ENCODE measurements around the gene LAP3.

The LAP3 gene

DNA sequence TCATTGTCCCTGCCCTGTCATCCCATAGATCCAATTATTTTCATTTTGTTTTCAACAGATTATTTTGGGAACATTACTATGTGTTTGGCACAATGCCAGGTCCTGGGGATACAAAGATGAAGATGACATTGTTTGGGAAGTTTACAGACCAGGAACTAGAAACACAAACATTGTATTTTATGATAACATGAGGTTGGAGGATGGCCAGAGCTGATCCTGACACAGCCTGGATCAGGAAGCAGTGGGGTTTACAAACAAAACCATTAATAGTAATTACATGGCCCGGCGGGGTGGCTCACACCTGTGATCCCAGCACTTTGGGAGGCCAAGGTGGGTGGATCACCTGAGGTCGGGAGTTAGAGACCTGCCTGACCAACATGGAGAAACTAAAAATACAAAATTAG is 32.2 kb upstream of the LAP3 start:
- TF ChIP-seq, protein P1, sequence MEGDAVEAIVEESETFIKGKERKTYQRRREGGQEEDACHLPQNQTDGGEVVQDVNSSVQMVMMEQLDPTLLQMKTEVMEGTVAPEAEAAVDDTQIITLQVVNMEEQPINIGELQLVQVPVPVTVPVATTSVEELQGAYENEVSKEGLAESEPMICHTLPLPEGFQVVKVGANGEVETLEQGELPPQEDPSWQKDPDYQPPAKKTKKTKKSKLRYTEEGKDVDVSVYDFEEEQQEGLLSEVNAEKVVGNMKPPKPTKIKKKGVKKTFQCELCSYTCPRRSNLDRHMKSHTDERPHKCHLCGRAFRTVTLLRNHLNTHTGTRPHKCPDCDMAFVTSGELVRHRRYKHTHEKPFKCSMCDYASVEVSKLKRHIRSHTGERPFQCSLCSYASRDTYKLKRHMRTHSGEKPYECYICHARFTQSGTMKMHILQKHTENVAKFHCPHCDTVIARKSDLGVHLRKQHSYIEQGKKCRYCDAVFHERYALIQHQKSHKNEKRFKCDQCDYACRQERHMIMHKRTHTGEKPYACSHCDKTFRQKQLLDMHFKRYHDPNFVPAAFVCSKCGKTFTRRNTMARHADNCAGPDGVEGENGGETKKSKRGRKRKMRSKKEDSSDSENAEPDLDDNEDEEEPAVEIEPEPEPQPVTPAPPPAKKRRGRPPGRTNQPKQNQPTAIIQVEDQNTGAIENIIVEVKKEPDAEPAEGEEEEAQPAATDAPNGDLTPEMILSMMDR (IDR thresholded peaks at IDR 0.05) = no peak

DNA sequence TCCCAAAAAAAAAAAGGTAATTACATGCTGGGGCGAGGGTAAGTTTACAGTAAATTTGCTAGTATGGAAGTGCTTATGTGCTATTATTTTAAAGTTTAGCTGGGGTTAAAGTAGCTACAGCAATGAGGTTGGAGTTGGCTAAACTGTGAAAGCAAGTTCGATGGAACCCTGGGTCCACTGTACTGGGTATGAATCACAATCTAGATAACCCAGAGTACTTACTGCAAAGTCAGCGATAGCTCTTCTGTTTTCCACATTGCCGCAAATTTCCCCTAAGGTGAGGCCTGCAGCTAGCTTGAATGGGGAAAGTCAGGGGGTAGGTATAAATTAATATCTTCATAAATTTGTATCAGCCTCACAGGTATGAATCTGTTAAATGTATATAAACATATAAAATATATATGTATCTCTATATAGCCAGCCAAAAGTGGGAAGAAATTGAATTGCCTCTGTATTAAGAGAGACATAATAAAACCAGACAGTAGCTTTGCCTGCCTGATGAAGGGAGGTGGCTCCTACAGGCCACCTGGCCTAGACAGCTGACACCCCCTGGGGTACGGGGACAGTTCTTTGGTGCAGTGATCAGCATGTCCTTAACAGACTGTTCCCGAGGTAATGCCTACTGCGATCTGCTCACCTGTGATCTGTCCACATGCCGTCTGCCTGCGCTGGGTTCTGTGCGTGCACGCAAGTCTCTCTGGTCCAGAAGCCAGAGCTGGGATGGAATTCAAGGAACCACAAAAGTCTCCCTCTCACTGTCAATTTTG is 31.4 kb upstream of the LAP3 start:
- TF ChIP-seq, protein P1 (IDR thresholded peaks at IDR 0.05) = no peak

DNA sequence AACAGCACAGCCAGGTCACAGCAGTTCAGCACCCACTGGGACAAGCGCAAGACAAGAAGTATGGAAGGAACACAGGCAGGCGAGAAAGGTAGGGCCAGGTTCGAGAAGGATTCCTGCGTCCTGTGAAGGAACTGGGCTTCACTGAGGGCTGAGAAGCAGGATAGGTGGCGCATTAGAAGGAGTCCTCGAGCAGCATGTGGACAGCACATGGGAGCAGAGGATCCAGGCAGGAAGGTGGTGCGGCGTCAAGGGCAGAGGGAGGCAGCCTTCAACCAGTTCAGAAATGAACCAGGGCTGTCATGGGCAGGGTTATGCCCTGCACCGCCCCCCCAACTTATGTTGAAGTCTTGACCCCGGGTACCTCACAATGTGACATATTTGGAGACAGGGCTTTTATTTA is 30.8 kb upstream of the LAP3 start:
- TF ChIP-seq, protein P1 (IDR thresholded peaks at IDR 0.05) = no peak

DNA sequence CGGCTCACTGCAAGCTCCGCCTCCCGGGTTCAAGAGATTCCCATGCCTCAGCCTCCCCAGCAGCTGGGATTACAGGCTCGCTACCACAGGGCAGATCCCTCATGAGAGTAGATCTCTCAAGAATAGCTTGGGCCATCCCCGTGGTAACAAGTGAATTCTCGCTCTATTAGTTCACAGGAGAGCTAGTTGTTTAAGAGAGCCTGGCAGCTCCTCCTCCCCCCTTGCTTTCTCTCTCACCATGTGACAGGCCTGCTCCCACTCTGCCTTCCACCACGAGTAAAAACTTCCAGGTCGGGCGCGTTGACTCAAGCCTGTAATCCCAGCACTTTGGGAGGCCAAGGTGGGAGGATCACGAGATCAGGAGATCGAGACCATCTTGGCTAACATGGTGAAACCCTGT is 30.3 kb upstream of the LAP3 start:
- TF ChIP-seq, protein P1 (IDR thresholded peaks at IDR 0.05) = no peak

DNA sequence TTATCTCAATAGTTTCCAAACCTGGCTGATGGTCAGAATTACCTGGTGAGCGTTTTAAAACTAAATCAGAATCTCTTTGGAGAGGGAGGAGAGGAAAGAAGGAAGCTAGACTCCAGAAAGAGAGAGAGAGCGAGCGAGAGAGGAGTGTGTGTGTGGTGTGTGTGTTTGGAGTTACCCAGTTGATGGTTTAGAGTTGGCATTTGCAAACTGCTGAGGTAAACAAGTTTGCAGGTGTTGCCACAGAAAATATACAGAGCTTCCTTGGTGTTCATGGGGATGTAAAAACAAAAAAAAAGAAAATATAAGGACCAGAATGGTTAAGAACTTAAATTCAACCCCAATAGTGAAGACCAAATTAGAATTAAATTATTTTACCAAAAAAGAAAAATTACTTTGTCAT is 26.4 kb upstream of the LAP3 start:
- TF ChIP-seq, protein P1 (IDR thresholded peaks at IDR 0.05) = no peak

DNA sequence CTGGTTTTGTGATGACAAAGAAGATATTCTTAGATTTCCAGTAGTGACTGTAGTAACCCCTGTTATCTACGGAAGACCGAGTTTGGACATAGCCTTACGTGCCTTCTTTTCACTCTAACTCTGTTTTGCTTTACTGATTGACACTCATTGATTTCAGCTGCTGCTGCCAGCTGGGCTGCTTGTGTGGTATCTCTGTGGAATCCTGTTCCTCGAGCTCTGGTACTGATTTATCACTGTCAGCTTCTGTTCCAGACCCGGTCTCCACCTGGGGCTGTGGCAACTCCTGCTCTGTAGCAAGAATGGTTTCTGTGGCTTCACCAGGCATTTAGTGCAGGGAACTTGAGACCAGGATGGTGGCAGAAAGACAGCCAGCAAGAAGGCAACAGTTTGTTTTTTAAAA is 24.6 kb upstream of the LAP3 start:
- TF ChIP-seq, protein P1 (IDR thresholded peaks at IDR 0.05) = no peak

DNA sequence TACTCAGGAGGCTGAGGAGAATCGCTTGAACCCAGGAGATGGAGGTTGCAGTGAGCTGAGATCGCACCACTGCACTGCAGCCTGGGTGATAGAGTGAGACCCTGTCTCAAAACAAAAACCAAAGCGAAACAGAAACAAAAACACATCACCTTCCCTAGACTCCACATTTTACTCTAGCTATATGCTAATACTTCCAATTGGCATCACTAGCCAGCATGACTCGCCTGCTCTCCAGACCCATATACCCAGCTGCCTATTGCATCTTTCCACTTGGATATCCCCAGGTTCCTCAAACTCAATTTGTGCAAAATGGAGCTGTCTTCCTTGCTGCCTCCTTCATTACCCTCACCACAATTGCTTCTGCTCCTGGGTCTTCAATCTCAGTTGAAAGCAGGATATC is 22.4 kb upstream of the LAP3 start:
- TF ChIP-seq, protein P1 (IDR thresholded peaks at IDR 0.05) = no peak

DNA sequence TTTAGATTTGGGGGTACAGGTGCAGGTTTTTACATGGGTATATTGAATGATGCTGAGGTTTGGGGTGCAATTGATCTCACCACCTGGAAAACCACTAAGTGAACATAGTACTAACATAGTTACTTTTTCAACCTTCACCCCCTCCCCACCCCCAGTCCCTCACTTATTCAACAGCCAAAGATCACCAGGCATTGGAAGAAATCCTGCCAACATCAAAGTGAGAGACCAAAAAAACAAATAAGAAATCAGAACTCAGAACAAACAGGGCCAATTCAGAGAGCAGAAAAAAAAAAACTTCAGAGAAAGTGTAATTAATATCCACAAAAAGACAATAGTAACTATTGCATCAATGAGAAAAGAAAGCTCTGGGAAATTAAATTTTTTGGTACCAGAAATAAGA is 20.5 kb upstream of the LAP3 start:
- TF ChIP-seq, protein P1 (IDR thresholded peaks at IDR 0.05) = no peak

Measured in LNCAP (cell line).